D721Med (cell line): ENCODE measurements around the gene GPR55.

Experiments used
- DNase-seq: peaks from one replicate; pipeline ENCODE4 v3.0.0; 2011; ENCODE audit warnings: low spot score; ENCODE audit not compliant: insufficient read length
- FAIRE-seq: peaks from 2 replicates; lab custom pipeline; 2011; peaks lifted over from hg19 to GRCh38; lab: Jason Lieb, UNC
- CTCF ChIP-seq: IDR thresholded peaks from 2 replicates; pipeline ENCODE4 v1.5.1; 2012; ENCODE audit warnings: mild to moderate bottlenecking, control low read depth; ENCODE audit not compliant: insufficient read depth; ENCODE audit errors: missing control alignments

Gene GPR55

GRCh38 chr2:230886206-230886605 lies 38.8 kb downstream of the GPR55 start:
- no peak for FAIRE-seq
- TF ChIP-seq CTCF = no peak

DNA sequence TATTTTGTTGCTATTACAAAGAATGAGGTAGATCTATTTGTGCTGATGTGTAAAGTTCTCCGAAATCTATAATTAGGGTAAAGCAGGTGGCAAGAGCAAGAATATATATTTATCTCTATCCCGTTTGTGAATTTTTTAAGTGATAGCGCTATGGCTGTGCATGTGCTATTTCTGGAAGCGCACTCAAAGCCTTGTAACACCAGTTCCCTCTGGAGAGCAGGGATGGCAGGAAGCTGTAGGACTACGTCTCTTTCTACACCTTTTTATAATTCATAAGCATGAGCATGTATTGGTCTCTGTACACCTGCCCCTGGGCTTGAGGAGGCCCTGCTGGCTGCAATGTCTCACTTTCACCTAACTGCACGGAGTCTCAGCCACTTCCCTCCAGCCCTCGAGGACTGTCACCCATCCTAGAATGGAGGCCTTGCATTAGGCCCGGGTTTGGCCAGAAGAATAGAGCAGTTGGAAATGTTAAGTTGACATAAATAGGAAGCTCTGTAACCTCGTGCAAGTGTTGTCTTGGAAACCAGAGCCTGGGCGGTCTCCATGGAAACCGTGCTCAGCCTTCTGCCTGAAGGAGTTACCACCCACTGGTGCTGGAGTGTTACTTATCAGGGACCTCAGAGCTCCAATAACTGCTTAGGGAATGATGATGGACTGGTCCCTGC lies 39.4 kb downstream of the GPR55 start:
- FAIRE-seq (no peak), DNase-seq (no peak)
- no peak for TF ChIP-seq CTCF

More at GRCh38 chr2:230886206-230886605, 38.8 kb downstream of the GPR55 start:
- no peak for DNase-seq

- TF ChIP-seq CTCF = no peak
- DNase-seq = no peak
- FAIRE-seq = no peak
Measured at GRCh38 chr2:230881840-230882239, 43.2 kb downstream of the GPR55 start.

- DNase-seq (no peak), FAIRE-seq (no peak)
- TF ChIP-seq CTCF = no peak
Measured at GRCh38 chr2:230879891-230880290, 45.2 kb downstream of the GPR55 start.

DNA sequence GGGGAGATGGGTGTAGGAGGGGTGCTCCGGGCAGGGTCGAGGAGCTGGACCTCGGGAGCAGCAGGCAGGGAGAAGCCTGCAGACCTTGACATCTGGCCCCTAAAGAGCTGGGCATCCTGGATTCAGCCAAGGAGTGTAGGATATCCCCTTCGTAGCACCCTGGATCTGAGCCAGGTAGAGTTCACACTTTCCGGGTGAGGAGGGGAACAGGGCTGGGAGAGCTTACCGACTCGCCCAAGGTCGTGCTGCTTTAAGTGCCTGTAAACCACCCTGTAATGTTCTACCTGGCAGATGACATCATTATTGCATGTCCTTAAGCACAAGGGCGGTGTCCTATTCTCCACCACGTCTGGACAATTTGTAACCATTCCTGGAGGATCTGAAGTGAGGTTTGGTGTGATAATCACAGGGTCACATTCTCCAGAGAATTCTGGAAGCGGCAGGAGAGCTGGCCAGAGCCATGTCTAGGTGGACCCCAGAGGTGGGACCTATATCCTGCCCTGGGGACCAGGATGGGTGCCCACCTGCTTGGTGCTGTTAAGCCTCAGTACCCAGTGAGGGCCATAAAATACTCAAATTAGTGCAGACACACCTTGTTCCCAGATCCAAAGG lies 45.7 kb downstream of the GPR55 start:
- DNase-seq (no peak), FAIRE-seq (no peak)
- no peak for TF ChIP-seq CTCF

- DNase-seq (no peak), FAIRE-seq (no peak)
- TF ChIP-seq CTCF = no peak
Measured at GRCh38 chr2:230878599-230879188, 46.3 kb downstream of the GPR55 start.
